Fibroblast of lung (primary cell): ENCODE measurements around the gene TMEM178A.

Experiments used
- EZH2 ChIP-seq: IDR thresholded peaks from 2 replicates; pipeline ENCODE4 v1.5.1; 2012; ENCODE audit warnings: low read length, control low read depth, mild to moderate bottlenecking; ENCODE audit errors: missing control alignments
- TF ChIP-seq, protein P1 (sequence below), 2 donors: IDR thresholded peaks in 1 of 2; conservative IDR thresholded peaks in 1 of 2; 1 replicate in 1 of 2; 2 replicates in 1 of 2; pipeline ENCODE4 v1.5.1; 2011 to 2012; ENCODE audit warnings: low read length in 2 of 2, control low read depth in 1 of 2, inconsistent platforms in 1 of 2, low read depth in 1 of 2, mild to moderate bottlenecking in 1 of 2

DNA sequence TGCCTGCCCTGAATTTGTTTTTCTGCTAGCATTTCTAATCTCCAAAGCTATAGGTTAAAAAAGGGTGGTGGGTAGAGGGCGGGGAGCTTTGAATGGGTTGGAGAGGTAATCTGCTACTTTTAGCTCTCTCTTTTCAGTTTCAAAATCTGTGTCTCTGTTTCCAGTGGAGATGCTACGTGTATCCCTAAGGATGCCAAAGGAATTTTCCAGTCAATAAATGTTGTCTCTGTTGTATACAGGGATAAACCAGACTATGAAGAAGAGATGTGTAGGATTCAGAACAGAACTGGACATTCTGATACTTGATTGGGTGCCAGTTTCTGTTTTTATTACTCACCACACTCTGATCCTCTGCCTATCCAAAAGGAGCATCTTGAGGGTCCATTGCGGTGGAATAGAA is 50.1 kb downstream of the TMEM178A start:
- TF ChIP-seq, protein P1, sequence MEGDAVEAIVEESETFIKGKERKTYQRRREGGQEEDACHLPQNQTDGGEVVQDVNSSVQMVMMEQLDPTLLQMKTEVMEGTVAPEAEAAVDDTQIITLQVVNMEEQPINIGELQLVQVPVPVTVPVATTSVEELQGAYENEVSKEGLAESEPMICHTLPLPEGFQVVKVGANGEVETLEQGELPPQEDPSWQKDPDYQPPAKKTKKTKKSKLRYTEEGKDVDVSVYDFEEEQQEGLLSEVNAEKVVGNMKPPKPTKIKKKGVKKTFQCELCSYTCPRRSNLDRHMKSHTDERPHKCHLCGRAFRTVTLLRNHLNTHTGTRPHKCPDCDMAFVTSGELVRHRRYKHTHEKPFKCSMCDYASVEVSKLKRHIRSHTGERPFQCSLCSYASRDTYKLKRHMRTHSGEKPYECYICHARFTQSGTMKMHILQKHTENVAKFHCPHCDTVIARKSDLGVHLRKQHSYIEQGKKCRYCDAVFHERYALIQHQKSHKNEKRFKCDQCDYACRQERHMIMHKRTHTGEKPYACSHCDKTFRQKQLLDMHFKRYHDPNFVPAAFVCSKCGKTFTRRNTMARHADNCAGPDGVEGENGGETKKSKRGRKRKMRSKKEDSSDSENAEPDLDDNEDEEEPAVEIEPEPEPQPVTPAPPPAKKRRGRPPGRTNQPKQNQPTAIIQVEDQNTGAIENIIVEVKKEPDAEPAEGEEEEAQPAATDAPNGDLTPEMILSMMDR (conservative IDR thresholded peaks at IDR 0.05 in 1 of 2, IDR thresholded peaks at IDR 0.05 in 1 of 2; ENCODE audit: low read depth in 1 of 2, low read length in 2 of 2): no peak
- TF ChIP-seq EZH2: no peak
